CD14-positive monocyte (primary cell): ENCODE data around the gene MEIOSIN. TPM values are rescaled to one million over a fixed set of nuclear protein-coding genes. Genes with fewer than 3 reads are reported as not detected.

Experiments
- DNase-seq, 3 donors: peaks; one replicate each; pipeline ENCODE4 v3.0.0-alpha.2; 2011 to 2022
- H2AFZ ChIP-seq: 2 replicates; pipeline ENCODE4 v1.6.0; 2012; ENCODE audit warnings: mild to moderate bottlenecking, low read depth, low read length, inconsistent platforms; ENCODE audit not compliant: insufficient read depth, poor library complexity, severe bottlenecking
- H3K27ac ChIP-seq, 2 donors: 1 replicate in 1 of 2; 2 replicates in 1 of 2; pipeline ENCODE4 v1.5.1; 2012 to 2013; ENCODE audit warnings: low read length in 2 of 2, control low read depth in 1 of 2, inconsistent platforms in 1 of 2, low read depth in 1 of 2, mild to moderate bottlenecking in 1 of 2
- H3K27me3 ChIP-seq, 2 donors: one replicate each; pipeline versions ENCODE4 v1.6.0 to v1.6.1; 2011 to 2013; ENCODE audit warnings: low read length in 2 of 2; ENCODE audit not compliant: control insufficient read depth in 2 of 2, insufficient read depth in 2 of 2
- H3K36me3 ChIP-seq, 2 donors: replicated peaks in 1 of 2; 1 replicate in 1 of 2; 2 replicates in 1 of 2; pipeline versions ENCODE4 v1.5.1 to v1.6.1; 2012 to 2013; ENCODE audit warnings: low read length in 2 of 2, control low read depth in 1 of 2, inconsistent platforms in 1 of 2, mild to moderate bottlenecking in 1 of 2; ENCODE audit not compliant: insufficient read depth in 2 of 2, control insufficient read depth in 1 of 2
- H3K4me1 ChIP-seq, 2 donors: 1 replicate in 1 of 2; 2 replicates in 1 of 2; pipeline versions ENCODE4 v1.5.1 to v1.6.1; 2012 to 2013; ENCODE audit warnings: low read length in 2 of 2, control low read depth in 1 of 2, inconsistent platforms in 1 of 2, mild to moderate bottlenecking in 1 of 2, moderate library complexity in 1 of 2; ENCODE audit not compliant: insufficient read depth in 2 of 2, control insufficient read depth in 1 of 2
- H3K4me2 ChIP-seq: replicated peaks from 2 replicates; pipeline ENCODE3; 2012; ENCODE audit warnings: low read length, moderate library complexity, mild to moderate bottlenecking; ENCODE audit not compliant: poor library complexity, severe bottlenecking; ENCODE audit errors: extremely low read depth
- H3K4me3 ChIP-seq, 3 experiments: fragments of 200-600 bp in 1 of 3; sonication (generic) in 1 of 3; replicated peaks in 1 of 3; 1 replicate in 2 of 3; 2 replicates in 1 of 3; pipeline ENCODE4 v1.5.1; 2011 to 2013; ENCODE audit warnings: low read length in 3 of 3, mild to moderate bottlenecking in 3 of 3, control low read depth in 2 of 3, low read depth in 2 of 3, inconsistent platforms in 1 of 3, moderate library complexity in 1 of 3
- H3K79me2 ChIP-seq: 2 replicates; pipeline ENCODE4 v1.6.0; 2012; ENCODE audit warnings: mild to moderate bottlenecking, control low read depth, inconsistent platforms, low read length, moderate library complexity; ENCODE audit not compliant: insufficient read depth
- H3K9ac ChIP-seq: 2 replicates; pipeline ENCODE4 v1.6.0; 2017; ENCODE audit warnings: low read length, mild to moderate bottlenecking; ENCODE audit not compliant: insufficient read depth, poor library complexity, severe bottlenecking
- H3K9me3 ChIP-seq, 2 donors: replicated peaks in 1 of 2; 1 replicate in 1 of 2; 2 replicates in 1 of 2; pipeline versions ENCODE4 v1.5.1 to v1.6.1; 2012 to 2013; ENCODE audit warnings: low read length in 2 of 2, control low read depth in 1 of 2; ENCODE audit not compliant: control insufficient read depth in 1 of 2, insufficient read depth in 1 of 2
- H4K20me1 ChIP-seq: 2 replicates; pipeline ENCODE4 v1.6.0; 2012; ENCODE audit warnings: mild to moderate bottlenecking, low read length, control low read depth, moderate library complexity; ENCODE audit not compliant: insufficient read depth
- H3K27ac Mint-ChIP-seq, 7 donors: one replicate each; pipeline ENCODE4 v1.8.0; 2020; ENCODE audit warnings: mild to moderate bottlenecking in 7 of 7, mixed read lengths in 7 of 7, moderate library complexity in 6 of 7, inconsistent platforms in 2 of 7
- H3K27me3 Mint-ChIP-seq, 3 donors: one replicate each; pipeline ENCODE4 v1.8.0; 2021 to 2022; ENCODE audit warnings: low read depth in 3 of 3, mild to moderate bottlenecking in 3 of 3, mixed read lengths in 3 of 3, moderate library complexity in 3 of 3, inconsistent platforms in 1 of 3
- H3K36me3 Mint-ChIP-seq, 2 donors: one replicate each; pipeline ENCODE4 v1.8.0; 2020; ENCODE audit warnings: mixed read lengths in 2 of 2, inconsistent platforms in 1 of 2, mild to moderate bottlenecking in 1 of 2
- H3K4me1 Mint-ChIP-seq: one replicate; pipeline ENCODE4 v1.8.0; 2020; ENCODE audit warnings: mild to moderate bottlenecking, mixed read lengths
- H3K4me3 Mint-ChIP-seq, 2 donors: one replicate each; pipeline ENCODE4 v1.8.0; 2020; ENCODE audit warnings: mild to moderate bottlenecking in 2 of 2, mixed read lengths in 2 of 2, moderate library complexity in 1 of 2
- H3K9me3 Mint-ChIP-seq, 7 donors: one replicate each; pipeline ENCODE4 v1.8.0; 2020 to 2022; ENCODE audit warnings: mixed read lengths in 7 of 7, mild to moderate bottlenecking in 6 of 7, moderate library complexity in 6 of 7, inconsistent platforms in 2 of 7
- WGBS: methylation state at CpG from one replicate; pipeline ENCODE4 v1.1.5; 2013; ENCODE audit warnings: missing lambda C conversion rate; ENCODE audit not compliant: insufficient coverage; 5-methylcytosine and 5-hydroxymethylcytosine counted together
- intact Hi-C, 2 donors: fragments of 100-400 bp; cut with micrococcal nuclease; formaldehyde crosslinking; loops; one replicate each; pipeline versions ENCODE4 v1.15.0 to v1.15.1; 2023
- polyA plus RNA-seq, 3 donors: library from polyadenylated mRNA; depleted of rRNA in 1 of 3; unstranded in 2 of 3; stranded (reverse) in 1 of 3; fragments of 300-500 nt in 2 of 3; fragments of >200 nt in 1 of 3; fragmentation: Illumina TruSeq in 2 of 3; gene quantifications; 1 replicate in 2 of 3; 2 replicates in 1 of 3; pipeline ENCODE4 v1.2.3, GENCODE V29; 2012 to 2021
- TF ChIP-seq, protein P1 (sequence below): fragments of 200-600 bp; IDR thresholded peaks from one replicate; pipeline ENCODE4 v1.8.0; 2022; ENCODE audit warnings: antibody characterized with exemption, mild to moderate bottlenecking

Gene MEIOSIN
- polyA plus RNA-seq, 3 donors, result not detected

DNA sequence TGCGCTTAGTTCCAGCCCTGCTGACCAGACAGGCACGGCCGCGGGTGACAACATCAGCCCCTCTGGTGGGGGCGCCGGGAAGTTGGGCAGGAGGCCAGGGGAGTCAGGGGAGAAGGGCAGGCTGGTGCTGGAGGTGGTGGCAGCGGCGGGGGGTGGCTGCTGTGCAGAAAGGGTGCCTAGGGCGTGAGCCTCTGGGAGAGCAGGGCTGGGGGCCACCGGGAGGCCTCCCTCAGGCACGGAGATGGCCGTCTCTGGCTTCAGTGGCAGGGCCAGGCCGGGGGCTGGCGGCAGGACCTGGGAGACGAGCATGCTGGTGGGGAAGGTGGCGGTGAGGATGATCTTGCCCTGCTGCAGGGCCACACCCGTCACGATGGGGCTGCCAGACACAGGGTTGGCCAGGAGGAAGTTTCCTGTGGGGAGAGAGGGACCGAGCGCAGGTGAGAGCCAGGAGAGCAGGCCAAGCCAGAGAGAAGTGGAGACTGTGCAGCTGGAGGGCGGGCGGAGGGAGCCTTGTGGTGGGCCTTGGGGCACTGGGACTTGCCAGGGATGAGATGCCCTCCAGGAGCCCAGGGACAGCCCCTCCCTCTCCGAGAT, 32.6 kb downstream of the MEIOSIN start:
- no peaks in the 10 kb centered on the region for H3K79me2 ChIP-seq
- peaks cover 64 to 93% (median 75%) of the 10 kb centered on the region in 3 donors for H3K27me3 Mint-ChIP-seq
- peaks cover 19% of the 10 kb centered on the region for H3K4me1 Mint-ChIP-seq
- 92% methylated on average over 14 of the region's 23 CpGs for WGBS
- no peak overlapping the region for H3K9ac ChIP-seq
- H3K27me3 ChIP-seq, result peaks cover 25 to 77% of the 10 kb centered on the region in 2 donors
- peaks cover 0 to 7% of the 10 kb centered on the region in 2 donors for H3K9me3 ChIP-seq
- DNase-seq, result no peak
- H3K4me1 ChIP-seq, result peaks cover 27 to 33% of the 10 kb centered on the region in 2 donors
- no peak overlapping the region for H3K27ac Mint-ChIP-seq
- H2AFZ ChIP-seq, result no peak overlapping the region
- TF ChIP-seq, protein P1, sequence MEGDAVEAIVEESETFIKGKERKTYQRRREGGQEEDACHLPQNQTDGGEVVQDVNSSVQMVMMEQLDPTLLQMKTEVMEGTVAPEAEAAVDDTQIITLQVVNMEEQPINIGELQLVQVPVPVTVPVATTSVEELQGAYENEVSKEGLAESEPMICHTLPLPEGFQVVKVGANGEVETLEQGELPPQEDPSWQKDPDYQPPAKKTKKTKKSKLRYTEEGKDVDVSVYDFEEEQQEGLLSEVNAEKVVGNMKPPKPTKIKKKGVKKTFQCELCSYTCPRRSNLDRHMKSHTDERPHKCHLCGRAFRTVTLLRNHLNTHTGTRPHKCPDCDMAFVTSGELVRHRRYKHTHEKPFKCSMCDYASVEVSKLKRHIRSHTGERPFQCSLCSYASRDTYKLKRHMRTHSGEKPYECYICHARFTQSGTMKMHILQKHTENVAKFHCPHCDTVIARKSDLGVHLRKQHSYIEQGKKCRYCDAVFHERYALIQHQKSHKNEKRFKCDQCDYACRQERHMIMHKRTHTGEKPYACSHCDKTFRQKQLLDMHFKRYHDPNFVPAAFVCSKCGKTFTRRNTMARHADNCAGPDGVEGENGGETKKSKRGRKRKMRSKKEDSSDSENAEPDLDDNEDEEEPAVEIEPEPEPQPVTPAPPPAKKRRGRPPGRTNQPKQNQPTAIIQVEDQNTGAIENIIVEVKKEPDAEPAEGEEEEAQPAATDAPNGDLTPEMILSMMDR, result no peak
- no peak overlapping the region for H3K4me2 ChIP-seq
- H3K4me3 ChIP-seq, result no peak overlapping the region
- H3K27ac ChIP-seq, result no peak overlapping the region
- no peaks in the 10 kb centered on the region for H3K36me3 ChIP-seq
- H4K20me1 ChIP-seq, result peaks cover 18% of the 10 kb centered on the region
- H3K4me3 Mint-ChIP-seq, result peak overlapping the region; percentile 32 to 76
- intact Hi-C loops, result no loop called here
- H3K36me3 Mint-ChIP-seq, result peaks cover 0 to 3% of the 10 kb centered on the region in 2 donors
- peaks cover 0 to 16% (median 8%) of the 10 kb centered on the region in 7 donors for H3K9me3 Mint-ChIP-seq

DNA sequence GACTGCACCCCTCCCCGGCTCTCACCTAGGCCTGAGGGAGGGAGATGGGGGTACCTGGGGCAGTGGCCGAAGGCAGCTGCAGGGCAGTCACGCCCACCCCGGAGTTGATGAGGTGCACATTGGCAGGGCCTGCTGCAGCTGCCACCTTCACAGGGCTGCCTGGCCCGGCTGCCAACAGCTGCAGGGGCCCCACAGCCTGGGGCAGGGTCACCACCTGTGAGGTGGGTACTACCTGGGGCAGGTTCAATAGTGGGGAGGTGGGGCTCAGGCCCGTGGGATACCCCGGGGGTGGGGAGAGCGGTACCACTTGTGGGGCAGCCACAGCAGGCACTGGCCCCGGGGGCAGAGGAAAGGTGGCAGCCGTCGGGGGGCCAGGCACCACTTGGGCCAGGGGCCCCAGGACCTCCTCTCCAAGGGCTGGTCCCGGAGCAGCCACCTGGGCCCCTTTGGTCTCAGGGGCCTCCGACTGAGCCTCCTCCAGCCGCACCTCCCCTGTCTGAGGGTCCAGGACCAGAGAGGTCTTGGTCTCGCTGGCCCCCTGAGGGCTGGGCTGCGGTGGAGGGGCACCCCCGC, 33.1 kb downstream of the MEIOSIN start:
- Mint-ChIP-seq H3K9me3 (peaks cover 0 to 20% (median 8%) of the 10 kb centered on the region in 7 donors), H3K36me3 (peaks cover 4 to 6% of the 10 kb centered on the region in 2 donors), H3K4me1 (peaks cover 22% of the 10 kb centered on the region), H3K27me3 (peaks cover 66 to 97% (median 79%) of the 10 kb centered on the region in 3 donors), H3K4me3 (no peak overlapping the region), H3K27ac (no peak overlapping the region)
- TF ChIP-seq, protein P1, result no peak
- Histone ChIP-seq H3K9me3 (peaks cover 3 to 7% of the 10 kb centered on the region in 2 donors), H2AFZ (no peak overlapping the region), H3K79me2 (no peaks in the 10 kb centered on the region), H3K27me3 (peaks cover 31 to 83% of the 10 kb centered on the region in 2 donors), H3K36me3 (no peaks in the 10 kb centered on the region), H3K4me2 (no peak overlapping the region), H3K4me3 (no peak overlapping the region), H3K27ac (no peak overlapping the region), H4K20me1 (peaks cover 24% of the 10 kb centered on the region), H3K4me1 (peaks cover 27 to 35% of the 10 kb centered on the region in 2 donors), H3K9ac (no peak overlapping the region)
- WGBS, result 97% methylated on average over 15 of the region's 17 CpGs
- intact Hi-C loops, result no loop called here
- no peak for DNase-seq
